ENCODE data around the gene HIBADH.

Gene HIBADH

GRCh38 chr7:27634671-27635493 lies 27.8 kb downstream of the HIBADH start:
- no peak for FAIRE-seq

- FAIRE-seq = no peak
Measured at GRCh38 chr7:27633062-27633461, 29.6 kb downstream of the HIBADH start.

DNA sequence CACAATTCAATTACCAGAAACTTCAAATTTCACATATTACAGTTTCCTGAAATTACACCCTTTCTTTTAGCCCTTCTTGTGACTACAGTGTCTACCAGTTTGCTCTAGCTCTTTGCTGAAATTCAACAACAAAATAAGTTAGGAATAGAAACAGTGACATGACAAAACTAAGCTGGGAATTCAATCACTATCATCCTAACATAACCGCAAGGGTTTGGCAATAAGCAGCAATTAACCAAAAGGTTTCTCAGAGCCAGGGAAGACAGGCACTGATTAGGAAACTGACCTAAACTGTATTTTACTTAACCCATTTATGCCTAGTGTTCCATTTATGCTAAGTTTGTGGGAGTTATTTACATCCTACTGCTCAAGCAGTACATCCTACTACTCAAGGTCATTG lies 31.3 kb downstream of the HIBADH start:
- no peak for FAIRE-seq

- FAIRE-seq = no peak
Measured at GRCh38 chr7:27627146-27627545, 35.5 kb downstream of the HIBADH start.

DNA sequence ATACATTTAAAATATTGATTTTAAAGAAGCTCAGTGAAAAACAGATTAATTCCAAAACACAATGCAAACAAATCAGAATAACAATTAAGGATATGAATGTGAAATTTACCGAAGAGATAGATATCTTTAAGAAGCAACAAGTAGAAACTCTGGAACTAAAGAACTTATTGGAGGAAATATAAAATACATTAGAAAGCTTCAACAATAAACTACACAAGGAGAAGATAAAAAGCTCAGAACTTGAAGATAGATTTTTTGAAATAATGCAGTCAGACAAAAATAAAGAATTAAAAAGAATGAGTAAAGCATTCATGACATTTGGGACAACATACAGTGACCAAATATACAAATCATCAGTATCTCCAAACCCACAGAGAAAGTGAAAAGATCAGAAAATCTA lies 43.2 kb downstream of the HIBADH start:
- no peak for FAIRE-seq

GRCh38 chr7:27617651-27618381 lies 44.9 kb downstream of the HIBADH start:
- no peak for FAIRE-seq

DNA sequence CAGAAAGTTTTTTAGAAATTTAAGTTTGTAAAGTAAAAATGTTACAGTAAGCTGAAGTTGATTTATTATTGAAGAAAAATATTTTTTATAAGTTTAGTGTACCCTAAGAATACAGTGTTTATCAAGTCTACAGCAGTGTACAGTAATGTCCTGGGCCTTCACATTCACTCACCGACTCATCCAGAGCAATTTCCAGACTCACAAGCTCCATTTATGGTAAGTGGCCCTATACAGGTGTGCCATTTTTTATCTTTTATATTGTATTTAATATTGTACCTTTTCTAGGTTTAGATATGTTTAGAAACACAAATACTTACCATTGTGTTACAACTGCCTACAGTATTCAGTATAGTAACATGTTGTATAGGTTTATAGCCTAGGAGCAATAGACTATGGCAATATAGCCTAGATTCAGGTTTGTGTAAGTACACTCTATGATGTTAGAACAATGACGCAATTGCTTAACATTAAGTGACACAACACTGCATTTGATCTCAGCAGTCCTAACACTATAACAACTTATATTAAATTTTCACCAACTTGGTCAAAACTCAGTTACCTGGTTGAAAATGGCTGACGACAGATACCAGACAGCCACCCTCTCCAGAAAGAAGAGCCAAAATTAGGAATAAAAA lies 45.7 kb downstream of the HIBADH start:
- no peak for FAIRE-seq

GRCh38 chr7:27616186-27616491 lies 46.5 kb downstream of the HIBADH start:
- no peak for FAIRE-seq

DNA sequence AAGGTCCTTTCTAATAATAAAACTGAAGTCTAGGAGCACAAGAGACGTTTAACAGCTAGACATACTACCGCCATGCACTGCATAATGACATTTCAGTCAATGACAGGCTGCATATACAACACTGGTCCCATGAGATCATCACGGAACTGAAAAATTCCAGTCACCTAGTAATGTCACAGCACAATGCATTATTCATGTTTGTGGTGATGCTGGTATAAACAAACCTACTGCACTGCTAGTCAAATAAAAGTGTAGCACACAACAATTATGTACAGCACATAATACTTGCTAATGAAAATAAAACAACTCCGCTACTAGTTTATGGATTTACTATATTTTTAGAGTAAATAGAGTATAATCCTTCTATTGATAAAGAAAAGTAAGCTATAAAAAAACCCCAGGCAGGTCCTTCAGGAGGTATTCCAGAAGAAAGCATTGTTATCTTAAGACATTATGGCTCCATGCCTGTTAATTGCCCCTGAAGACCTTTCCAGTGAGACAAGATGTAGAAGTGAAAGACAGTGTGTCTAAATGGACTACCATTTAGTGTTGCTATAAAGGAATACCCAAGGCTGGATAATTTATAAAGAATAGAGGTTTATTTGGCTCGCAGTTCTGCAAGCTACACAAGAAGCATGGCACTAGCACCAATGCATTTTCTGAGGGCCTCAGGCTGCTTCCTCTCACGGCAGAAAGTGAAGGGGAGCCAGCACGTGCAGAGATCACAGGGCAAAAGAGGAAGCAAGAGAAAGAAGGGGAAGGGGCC lies 47.1 kb downstream of the HIBADH start:
- no peak for FAIRE-seq

- FAIRE-seq = no peak
Measured at GRCh38 chr7:27614095-27614494, 48.6 kb downstream of the HIBADH start.

- FAIRE-seq = no peak
Measured at GRCh38 chr7:27611059-27611458, 51.6 kb downstream of the HIBADH start.

DNA sequence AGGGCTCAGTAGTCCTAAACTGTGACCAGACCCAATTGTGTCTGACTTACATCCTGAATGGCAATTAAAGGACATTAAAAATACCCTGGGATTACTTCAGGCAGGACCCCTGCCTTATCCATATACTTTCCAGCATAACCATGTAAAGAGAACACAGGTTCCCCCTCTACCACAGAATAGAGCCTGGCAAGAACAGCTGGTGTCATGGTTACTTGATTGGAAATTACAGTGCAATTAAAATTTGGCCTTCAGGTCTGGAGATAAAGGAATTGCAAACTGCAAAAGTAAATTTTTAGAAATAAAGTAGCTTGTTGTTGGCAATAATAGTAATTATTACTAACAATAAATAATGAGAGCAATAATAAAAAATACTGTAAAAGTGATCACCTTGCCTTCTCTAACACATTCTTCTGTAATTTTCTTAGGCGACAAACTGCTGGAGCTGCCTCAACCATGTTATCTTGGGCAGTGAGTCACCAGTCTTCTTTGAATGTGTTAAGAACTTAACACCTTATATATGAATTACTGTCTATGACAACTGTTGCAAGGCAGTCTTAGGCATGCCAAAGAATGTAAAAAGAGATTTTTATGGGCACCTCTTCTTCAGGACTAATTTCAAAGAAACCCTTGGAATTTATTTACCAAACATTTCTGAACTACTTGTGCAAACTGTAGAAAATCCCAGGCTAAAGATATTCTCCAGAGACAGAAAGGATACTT lies 53.7 kb downstream of the HIBADH start:
- FAIRE-seq = no peak

- no peak for FAIRE-seq
Measured at GRCh38 chr7:27607210-27607606, 55.5 kb downstream of the HIBADH start.

DNA sequence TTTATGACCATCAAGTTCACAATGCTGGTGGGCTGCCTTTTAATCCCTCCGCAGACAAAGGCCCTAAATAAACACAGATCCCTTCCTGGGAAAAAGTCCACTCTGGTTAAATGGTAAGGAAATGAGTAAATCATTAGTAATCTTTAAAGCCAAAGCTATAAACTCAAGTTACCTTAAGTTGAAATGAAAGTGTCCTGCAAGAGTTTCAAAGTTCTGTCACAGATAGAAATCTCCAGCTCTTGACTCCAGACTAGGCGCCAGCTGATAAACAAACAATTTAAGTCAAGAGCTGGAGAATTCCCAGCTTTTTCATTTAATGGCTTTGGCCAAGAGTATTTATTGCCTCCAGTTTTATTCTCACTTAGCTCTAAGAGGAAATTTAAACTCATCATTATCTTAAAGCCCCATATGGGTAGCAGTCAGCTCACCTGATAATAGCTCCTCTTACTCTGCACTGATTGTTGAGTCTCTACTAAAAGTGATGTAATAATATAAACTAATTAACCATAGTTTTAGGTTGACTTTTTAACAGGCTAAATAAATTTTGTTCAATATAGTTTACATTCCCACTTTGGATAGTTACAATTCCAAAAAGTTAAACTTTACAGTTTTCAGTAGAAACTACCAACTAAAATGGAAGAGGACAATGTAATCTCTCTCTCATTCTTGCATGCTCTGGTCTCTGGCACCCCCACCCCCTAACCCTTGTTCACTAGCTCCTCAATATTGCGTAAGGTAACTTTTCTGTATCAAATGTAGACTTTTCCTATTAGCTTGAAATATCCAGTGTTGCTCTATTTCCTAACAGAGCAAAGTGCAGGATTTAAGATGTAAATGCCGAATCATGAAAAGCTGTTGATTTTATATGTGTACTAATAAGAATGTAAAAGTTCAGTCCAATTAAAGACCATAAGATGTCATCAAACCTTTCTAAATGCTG lies 56.1 kb downstream of the HIBADH start:
- FAIRE-seq = no peak

DNA sequence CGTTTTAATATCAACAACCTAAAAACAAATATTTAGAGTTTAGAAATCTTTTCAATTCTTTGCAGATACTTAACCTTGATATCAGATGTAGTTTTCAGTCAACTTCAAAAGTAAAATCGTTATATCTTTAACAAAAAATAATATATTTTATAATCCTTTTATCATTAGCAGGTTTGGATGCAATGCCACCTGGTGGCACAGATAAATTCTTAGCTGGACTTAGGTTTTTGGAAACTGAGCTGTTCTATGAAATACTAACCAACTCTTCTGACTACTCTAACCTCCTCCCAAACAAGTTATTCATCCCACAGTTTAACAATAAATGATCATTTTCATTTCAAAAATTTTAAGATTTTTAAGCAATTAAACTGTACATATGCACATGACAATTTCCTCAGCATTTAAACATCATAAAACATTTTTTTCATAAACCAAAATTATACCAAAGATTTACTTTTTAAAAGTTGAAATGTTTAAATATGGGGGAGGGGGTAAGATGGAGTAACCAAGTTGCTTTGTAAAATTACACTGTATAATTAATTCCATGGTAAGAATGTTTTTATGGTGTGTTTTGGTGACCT lies 56.9 kb downstream of the HIBADH start:
- no peak for FAIRE-seq

DNA sequence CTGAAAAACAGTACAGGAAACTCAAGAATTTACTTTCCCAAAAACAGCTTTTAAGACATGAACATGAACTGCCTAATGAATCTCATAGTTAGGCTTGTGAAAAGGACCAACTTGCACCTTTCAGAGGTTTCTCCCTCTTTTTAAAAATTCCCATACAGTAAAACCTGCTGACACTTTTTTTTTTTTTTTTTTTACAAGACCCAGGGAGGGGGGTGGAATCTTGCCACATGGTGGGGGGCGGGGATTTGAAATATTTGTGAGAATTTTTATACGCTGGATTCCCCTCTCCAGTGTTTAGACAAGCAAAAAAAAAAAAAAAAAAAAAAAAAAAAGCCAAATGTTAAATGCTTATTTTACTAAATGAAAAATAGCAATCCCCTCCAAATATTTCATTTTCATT lies 57.4 kb downstream of the HIBADH start:
- FAIRE-seq = no peak

DNA sequence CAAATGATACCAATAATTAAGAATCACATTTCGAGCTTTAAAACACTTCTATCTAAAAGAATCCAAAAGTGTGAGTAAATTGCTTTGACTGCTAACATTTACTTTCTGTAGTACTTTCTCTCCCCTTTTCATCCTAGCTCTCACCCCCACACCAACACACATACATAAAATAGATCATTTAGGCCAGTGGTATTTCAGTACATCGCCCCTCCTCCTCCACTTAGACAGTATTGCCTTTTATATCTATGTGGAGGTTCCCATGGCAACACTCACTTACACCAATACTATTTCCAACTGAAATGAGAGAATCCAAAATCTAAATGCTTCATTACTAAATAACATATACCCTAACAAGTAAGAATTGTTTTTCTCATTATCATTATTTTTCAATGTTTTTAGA lies 58.9 kb downstream of the HIBADH start:
- no peak for FAIRE-seq

GRCh38 chr7:27602766-27603165 lies 59.9 kb downstream of the HIBADH start:
- no peak for FAIRE-seq

- FAIRE-seq = no peak
Measured at GRCh38 chr7:27601217-27601616, 61.5 kb downstream of the HIBADH start.

GRCh38 chr7:27600247-27600646 lies 62.4 kb downstream of the HIBADH start:
- FAIRE-seq = no peak

- FAIRE-seq = no peak
Measured at GRCh38 chr7:27595009-27595408, 67.7 kb downstream of the HIBADH start.

All from colon (tissue), 2 donors.